Esophagus muscularis mucosa (tissue), 4 donors: ENCODE results near the gene DPH2. TPM values are rescaled to one million over a fixed set of nuclear protein-coding genes. Genes with fewer than 3 reads are reported as not detected.

Experiments
- total RNA-seq, 4 donors: library from RNA; depleted of rRNA; stranded (reverse); fragments of >200 nt; gene quantifications; one replicate each; pipeline versions ENCODE4 v1.1.0 to v1.2.1, GENCODE V29; 2016

The DPH2 gene
- total RNA-seq, 4 donors from 2014 or later = 13.7 to 29.2 (median 19.2) TPM

Other genes with a start within 250 kb of the DPH2 start
- gene ARTN, start 36.2 kb upstream of the DPH2 start, total RNA-seq = 1 to 10 TPM in 1 of 4 donors, under 1 TPM in 2, not detected in 1; 0.39 to 1.1 (median 0.42) TPM
- 10 to 100 TPM; 24.5 to 39.9 (median 29.1) TPM for gene IPO13, start 23.1 kb upstream of the DPH2 start, total RNA-seq
- 100 to 1,000 TPM in 1 of 4 donors, 10 to 100 TPM in 3; 68.1 to 122 (median 98.2) TPM for gene ATP6V0B, start 5.0 kb downstream of the DPH2 start, total RNA-seq
- gene B4GALT2, start 9.2 kb downstream of the DPH2 start, total RNA-seq = 10 to 100 TPM; 45.3 to 94.5 (median 77.5) TPM
- gene CCDC24, start 21.6 kb downstream of the DPH2 start, total RNA-seq = 1 to 10 TPM; 6.2 to 7.3 (median 6.7) TPM
- 10 to 100 TPM in 2 of 4 donors, 1 to 10 TPM in 2; 5.2 to 17.9 (median 7.8) TPM for gene SLC6A9, start 61.5 kb downstream of the DPH2 start, total RNA-seq
- 1 to 10 TPM in 2 of 4 donors, under 1 TPM in 2; 0.42 to 2.0 (median 1.1) TPM for gene KLF17, start 148.8 kb downstream of the DPH2 start, total RNA-seq
- gene KLF18, start 171.6 kb downstream of the DPH2 start, total RNA-seq = not detected
- 10 to 100 TPM; 24.0 to 34.6 (median 30.4) TPM for gene DMAP1, start 243.5 kb downstream of the DPH2 start, total RNA-seq